ENCODE results near the gene PADI1. TPM values are rescaled to one million over a fixed set of nuclear protein-coding genes. Genes with fewer than 3 reads are reported as not detected.

The PADI1 gene
- total and polyA plus RNA-seq, 2 donors (not counting 1 experiment from before 2014, with no cell fraction given) = not detected

- H3K36me3 ChIP-seq (replicated peaks in 1 of 2; ENCODE audit: control extremely low read depth in 1 of 2, control insufficient read depth in 1 of 2, extremely low read depth in 1 of 2, insufficient read depth in 2 of 2, low read length in 1 of 2) = no peaks in the 10 kb centered on the region
- H3K27ac Mint-ChIP-seq = no peak overlapping the region
- H3K27ac ChIP-seq (ENCODE audit: low read length in 2 of 2) = no peak overlapping the region
- peaks cover 10% of the 10 kb centered on the region for H3K4me1 Mint-ChIP-seq
- ATAC-seq (ENCODE audit: low read depth) (no peak), DNase-seq (no peak)
- no peaks in the 10 kb centered on the region for H3K79me2 ChIP-seq (ENCODE audit: control insufficient read depth, insufficient read depth, low read length)
- no peaks in the 10 kb centered on the region for H4K20me1 ChIP-seq (ENCODE audit: control insufficient read depth, insufficient read depth, low read length, poor library complexity, severe bottlenecking)
- ChIA-PET POLR2A (no interaction called here), CTCF (no interaction called here)
- no peaks in the 10 kb centered on the region for H3K27me3 ChIP-seq (replicated peaks in 1 of 4; ENCODE audit: control extremely low read depth in 1 of 4, control insufficient read depth in 3 of 4, insufficient read depth in 4 of 4, low read length in 3 of 4)
- no peak overlapping the region for H3K4me3 Mint-ChIP-seq
- TF ChIP-seq, protein P1, sequence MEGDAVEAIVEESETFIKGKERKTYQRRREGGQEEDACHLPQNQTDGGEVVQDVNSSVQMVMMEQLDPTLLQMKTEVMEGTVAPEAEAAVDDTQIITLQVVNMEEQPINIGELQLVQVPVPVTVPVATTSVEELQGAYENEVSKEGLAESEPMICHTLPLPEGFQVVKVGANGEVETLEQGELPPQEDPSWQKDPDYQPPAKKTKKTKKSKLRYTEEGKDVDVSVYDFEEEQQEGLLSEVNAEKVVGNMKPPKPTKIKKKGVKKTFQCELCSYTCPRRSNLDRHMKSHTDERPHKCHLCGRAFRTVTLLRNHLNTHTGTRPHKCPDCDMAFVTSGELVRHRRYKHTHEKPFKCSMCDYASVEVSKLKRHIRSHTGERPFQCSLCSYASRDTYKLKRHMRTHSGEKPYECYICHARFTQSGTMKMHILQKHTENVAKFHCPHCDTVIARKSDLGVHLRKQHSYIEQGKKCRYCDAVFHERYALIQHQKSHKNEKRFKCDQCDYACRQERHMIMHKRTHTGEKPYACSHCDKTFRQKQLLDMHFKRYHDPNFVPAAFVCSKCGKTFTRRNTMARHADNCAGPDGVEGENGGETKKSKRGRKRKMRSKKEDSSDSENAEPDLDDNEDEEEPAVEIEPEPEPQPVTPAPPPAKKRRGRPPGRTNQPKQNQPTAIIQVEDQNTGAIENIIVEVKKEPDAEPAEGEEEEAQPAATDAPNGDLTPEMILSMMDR (IDR thresholded peaks at IDR 0.05) = no peak
- no peak for TF ChIP-seq EZH2 (IDR thresholded peaks at IDR 0.05; ENCODE audit: borderline replicate concordance, insufficient read depth, low read depth, low read length, poor library complexity, severe bottlenecking)
- H3K9me3 ChIP-seq (ENCODE audit: control extremely low read depth in 1 of 3, control insufficient read depth in 2 of 3, insufficient read depth in 1 of 3, low read length in 2 of 3) = peaks cover 0 to 6% (median 0%) of the 10 kb centered on the region in 3 donors
- intact Hi-C loops (cut with micrococcal nuclease) = no loop called here
- WGBS (ENCODE audit: insufficient coverage) = 93% methylated on average over 13 of the region's 13 CpGs
- no peak overlapping the region for H3K4me3 ChIP-seq (ENCODE audit: control extremely low read depth in 1 of 5, extremely low read depth in 1 of 5, insufficient read depth in 1 of 5, low read depth in 2 of 5, low read length in 4 of 5)
- H3K9me3 Mint-ChIP-seq (ENCODE audit: insufficient read depth) = no peaks in the 10 kb centered on the region
- no peaks in the 10 kb centered on the region for H3K27me3 Mint-ChIP-seq
- no peak overlapping the region for H3K4me2 ChIP-seq (replicated peaks; ENCODE audit: low read depth, low read length, poor library complexity, severe bottlenecking)
- H3K9ac ChIP-seq (ENCODE audit: low read length) = no peak overlapping the region
- H2AFZ ChIP-seq (ENCODE audit: insufficient read depth, low read depth, low read length, poor library complexity, severe bottlenecking) = no peak overlapping the region
- peaks cover 0 to 10% of the 10 kb centered on the region in 2 donors for H3K4me1 ChIP-seq (ENCODE audit: control insufficient read depth in 2 of 2, insufficient read depth in 2 of 2, low read length in 2 of 2)
Measured at GRCh38 chr1:17196496-17197185, 8.3 kb upstream of the PADI1 start.

GRCh38 chr1:17197696-17198095 is 7.2 kb upstream of the PADI1 start:
- H3K4me3 Mint-ChIP-seq = no peak overlapping the region
- Histone ChIP-seq H3K4me2 (replicated peaks; ENCODE audit: low read depth, low read length, poor library complexity, severe bottlenecking) (no peak overlapping the region), H3K79me2 (ENCODE audit: control insufficient read depth, insufficient read depth, low read length) (no peaks in the 10 kb centered on the region), H3K36me3 (replicated peaks in 1 of 2; ENCODE audit: control extremely low read depth in 1 of 2, control insufficient read depth in 1 of 2, extremely low read depth in 1 of 2, insufficient read depth in 2 of 2, low read length in 1 of 2) (no peaks in the 10 kb centered on the region), H3K9me3 (ENCODE audit: control extremely low read depth in 1 of 3, control insufficient read depth in 2 of 3, insufficient read depth in 1 of 3, low read length in 2 of 3) (no peaks in the 10 kb centered on the region), H3K4me1 (ENCODE audit: control insufficient read depth in 2 of 2, insufficient read depth in 2 of 2, low read length in 2 of 2) (no peaks in the 10 kb centered on the region), H2AFZ (ENCODE audit: insufficient read depth, low read depth, low read length, poor library complexity, severe bottlenecking) (no peak overlapping the region), H3K9ac (ENCODE audit: low read length) (no peak overlapping the region), H3K27ac (ENCODE audit: low read length in 2 of 2) (no peak overlapping the region), H3K4me3 (ENCODE audit: control extremely low read depth in 1 of 5, extremely low read depth in 1 of 5, insufficient read depth in 1 of 5, low read depth in 2 of 5, low read length in 4 of 5) (no peak overlapping the region), H3K27me3 (replicated peaks in 1 of 4; ENCODE audit: control extremely low read depth in 1 of 4, control insufficient read depth in 3 of 4, insufficient read depth in 4 of 4, low read length in 3 of 4) (no peaks in the 10 kb centered on the region), H4K20me1 (ENCODE audit: control insufficient read depth, insufficient read depth, low read length, poor library complexity, severe bottlenecking) (no peaks in the 10 kb centered on the region)
- DNase-seq (no peak), ATAC-seq (ENCODE audit: low read depth) (no peak)
- ChIA-PET CTCF (no interaction called here), POLR2A (no interaction called here)
- H3K4me1 Mint-ChIP-seq = peaks cover 3% of the 10 kb centered on the region
- WGBS (ENCODE audit: insufficient coverage) = 95% methylated on average over 4 of the region's 7 CpGs
- TF ChIP-seq EZH2 (IDR thresholded peaks at IDR 0.05; ENCODE audit: borderline replicate concordance, insufficient read depth, low read depth, low read length, poor library complexity, severe bottlenecking) = no peak
- TF ChIP-seq, protein P1 (IDR thresholded peaks at IDR 0.05) = no peak
- no peaks in the 10 kb centered on the region for H3K9me3 Mint-ChIP-seq (ENCODE audit: insufficient read depth)
- peaks cover under 1% of the 10 kb centered on the region for H3K27me3 Mint-ChIP-seq
- no peak overlapping the region for H3K27ac Mint-ChIP-seq
- intact Hi-C loops (cut with micrococcal nuclease) = no loop called here

All from B cell (primary cell).